Measurements from ENCODE around the gene CCL5.

Gene CCL5

GRCh38 chr17:35843698-35844097 is 36.5 kb downstream of the CCL5 start:
- TF ChIP-seq, protein P1, sequence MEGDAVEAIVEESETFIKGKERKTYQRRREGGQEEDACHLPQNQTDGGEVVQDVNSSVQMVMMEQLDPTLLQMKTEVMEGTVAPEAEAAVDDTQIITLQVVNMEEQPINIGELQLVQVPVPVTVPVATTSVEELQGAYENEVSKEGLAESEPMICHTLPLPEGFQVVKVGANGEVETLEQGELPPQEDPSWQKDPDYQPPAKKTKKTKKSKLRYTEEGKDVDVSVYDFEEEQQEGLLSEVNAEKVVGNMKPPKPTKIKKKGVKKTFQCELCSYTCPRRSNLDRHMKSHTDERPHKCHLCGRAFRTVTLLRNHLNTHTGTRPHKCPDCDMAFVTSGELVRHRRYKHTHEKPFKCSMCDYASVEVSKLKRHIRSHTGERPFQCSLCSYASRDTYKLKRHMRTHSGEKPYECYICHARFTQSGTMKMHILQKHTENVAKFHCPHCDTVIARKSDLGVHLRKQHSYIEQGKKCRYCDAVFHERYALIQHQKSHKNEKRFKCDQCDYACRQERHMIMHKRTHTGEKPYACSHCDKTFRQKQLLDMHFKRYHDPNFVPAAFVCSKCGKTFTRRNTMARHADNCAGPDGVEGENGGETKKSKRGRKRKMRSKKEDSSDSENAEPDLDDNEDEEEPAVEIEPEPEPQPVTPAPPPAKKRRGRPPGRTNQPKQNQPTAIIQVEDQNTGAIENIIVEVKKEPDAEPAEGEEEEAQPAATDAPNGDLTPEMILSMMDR (IDR thresholded peaks at IDR 0.05; ENCODE audit: borderline replicate concordance, control extremely low read depth, extremely low read depth, insufficient read depth, missing control alignments), result no peak
- no peak for DNase-seq (ENCODE audit: low spot score)
- in situ Hi-C loops (cut with MboI; ENCODE audit: low sequenced_read_pairs, unreplicated experiment), result no loop called here

DNA sequence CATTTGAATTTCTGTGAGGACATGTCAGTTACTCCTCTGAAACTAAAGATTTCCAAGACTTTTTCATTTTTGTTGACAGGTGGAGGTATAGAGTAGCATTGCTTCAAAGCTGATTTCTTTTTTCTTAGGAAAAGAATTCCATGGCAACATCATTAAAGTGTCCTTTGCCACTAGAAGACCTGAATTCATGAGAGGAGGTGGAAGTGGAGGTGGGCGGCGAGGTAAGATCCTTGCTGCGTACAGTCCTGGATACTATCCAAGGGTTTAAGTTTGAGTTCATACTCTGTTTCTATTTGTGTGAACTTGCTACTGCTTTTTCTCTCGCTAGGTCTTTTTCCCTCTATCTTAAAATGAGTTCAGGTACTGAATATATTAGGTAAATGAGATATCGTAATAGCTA is 37.9 kb downstream of the CCL5 start:
- DNase-seq (ENCODE audit: low spot score), result no peak
- TF ChIP-seq, protein P1 (IDR thresholded peaks at IDR 0.05; ENCODE audit: borderline replicate concordance, control extremely low read depth, extremely low read depth, insufficient read depth, missing control alignments), result no peak
- in situ Hi-C loops (cut with MboI; ENCODE audit: low sequenced_read_pairs, unreplicated experiment), result no loop called here

GRCh38 chr17:35841505-35841904 is 38.7 kb downstream of the CCL5 start:
- TF ChIP-seq, protein P1 (IDR thresholded peaks at IDR 0.05; ENCODE audit: borderline replicate concordance, control extremely low read depth, extremely low read depth, insufficient read depth, missing control alignments), result no peak
- in situ Hi-C loops (cut with MboI; ENCODE audit: low sequenced_read_pairs, unreplicated experiment), result no loop called here
- DNase-seq (ENCODE audit: low spot score), result no peak

DNA sequence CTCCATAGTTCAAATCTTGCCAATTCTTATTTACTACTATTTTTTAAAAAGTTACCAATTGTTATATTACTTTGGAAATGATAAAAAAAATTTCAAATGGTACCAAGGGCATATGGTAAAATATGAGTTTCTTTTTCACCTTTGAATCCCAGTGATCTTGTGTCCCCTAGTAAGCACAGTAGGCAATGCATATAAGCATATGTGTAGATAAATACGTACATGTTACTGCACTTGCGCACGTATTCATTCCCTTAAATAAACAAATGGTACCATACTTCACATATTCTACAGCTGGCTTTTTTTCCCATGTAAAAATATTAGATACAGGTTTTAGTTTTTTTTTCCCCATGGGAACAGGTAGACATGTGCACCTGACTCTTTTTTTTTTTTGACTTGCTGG is 39.1 kb downstream of the CCL5 start:
- in situ Hi-C loops (cut with MboI; ENCODE audit: low sequenced_read_pairs, unreplicated experiment), result no loop called here
- TF ChIP-seq, protein P1 (IDR thresholded peaks at IDR 0.05; ENCODE audit: borderline replicate concordance, control extremely low read depth, extremely low read depth, insufficient read depth, missing control alignments), result no peak
- no peak for DNase-seq (ENCODE audit: low spot score)

GRCh38 chr17:35825206-35825605 is 55.0 kb downstream of the CCL5 start:
- in situ Hi-C loops (cut with MboI; ENCODE audit: low sequenced_read_pairs, unreplicated experiment), result no loop called here
- TF ChIP-seq, protein P1 (IDR thresholded peaks at IDR 0.05; ENCODE audit: borderline replicate concordance, control extremely low read depth, extremely low read depth, insufficient read depth, missing control alignments), result no peak
- no peak for DNase-seq (ENCODE audit: low spot score)
